NT2/D1 (cell line): ENCODE data around the gene CD109.
"Not testable (repeated sequence)": the region's sequence is repeated elsewhere in the genome, so short reads cannot be mapped to it uniquely, and the experiment has no call there.

Source experiments
- DNase-seq: peaks from one replicate; pipeline ENCODE4 v3.0.0-alpha.2; 2011; ENCODE audit warnings: low read depth, low spot score
- H3K27me3 ChIP-seq: 2 replicates; pipeline ENCODE4 v1.6.0; 2011; ENCODE audit warnings: mild to moderate bottlenecking; ENCODE audit not compliant: insufficient read length, insufficient read depth
- H3K36me3 ChIP-seq: 2 replicates; pipeline ENCODE4 v1.6.1; 2011; ENCODE audit warnings: mild to moderate bottlenecking, low read length, mixed read lengths; ENCODE audit not compliant: insufficient read depth, insufficient read length
- H3K4me1 ChIP-seq: 2 replicates; pipeline ENCODE4 v1.5.1; 2011; ENCODE audit not compliant: insufficient read depth, insufficient read length
- H3K4me3 ChIP-seq: 2 replicates; pipeline ENCODE4 v1.5.1; 2011; ENCODE audit warnings: low read depth; ENCODE audit not compliant: insufficient read length
- H3K9ac ChIP-seq: 2 replicates; pipeline ENCODE4 v1.6.0; 2011; ENCODE audit warnings: low read depth; ENCODE audit not compliant: insufficient read length
- H3K9me3 ChIP-seq: 2 replicates; pipeline ENCODE4 v1.5.1; 2011; ENCODE audit warnings: mild to moderate bottlenecking, low read length; ENCODE audit not compliant: insufficient read depth
- SUZ12 ChIP-seq: IDR thresholded peaks from 2 replicates; pipeline ENCODE4 v1.6.1; 2011; ENCODE audit not compliant: insufficient read length, insufficient read depth; ENCODE audit errors: extremely low read depth
- YY1 ChIP-seq: IDR thresholded peaks from 2 replicates; pipeline ENCODE4 v1.6.1; 2011; ENCODE audit not compliant: insufficient read length, insufficient read depth
- ZNF274 ChIP-seq: IDR thresholded peaks from 2 replicates; pipeline ENCODE4 v1.6.1; 2011; ENCODE audit warnings: mild to moderate bottlenecking, low read depth, low read length

CD109 gene

GRCh38 chr6:73811706-73812105, 115.7 kb downstream of the CD109 start:
- Histone ChIP-seq H3K9me3 (no peaks in the 10 kb centered on the region), H3K9ac (no peak overlapping the region), H3K4me1 (no peaks in the 10 kb centered on the region), H3K36me3 (no peaks in the 10 kb centered on the region), H3K27me3 (no peaks in the 10 kb centered on the region), H3K4me3 (no peak overlapping the region)
- TF ChIP-seq YY1 (no peak), ZNF274 (no peak), SUZ12 (no peak)
- DNase-seq = no peak

GRCh38 chr6:73817253-73817652, 121.2 kb downstream of the CD109 start:
- no peaks in the 10 kb centered on the region for H3K9me3 ChIP-seq
- no peak overlapping the region for H3K9ac ChIP-seq
- DNase-seq = no peak
- H3K36me3 ChIP-seq = no peaks in the 10 kb centered on the region
- H3K4me3 ChIP-seq = no peak overlapping the region
- no peaks in the 10 kb centered on the region for H3K4me1 ChIP-seq
- H3K27me3 ChIP-seq = no peaks in the 10 kb centered on the region
- TF ChIP-seq YY1 = no peak
- TF ChIP-seq ZNF274 = no peak
- TF ChIP-seq SUZ12 = no peak

- no peaks in the 10 kb centered on the region for H3K4me1 ChIP-seq
- H3K9ac ChIP-seq = no peak overlapping the region
- no peak for DNase-seq
- H3K27me3 ChIP-seq = no peaks in the 10 kb centered on the region
- H3K36me3 ChIP-seq = no peaks in the 10 kb centered on the region
- TF ChIP-seq ZNF274 = no peak
- TF ChIP-seq YY1 = no peak
- no peak for TF ChIP-seq SUZ12
- H3K4me3 ChIP-seq = no peak overlapping the region
- no peaks in the 10 kb centered on the region for H3K9me3 ChIP-seq
Observed at GRCh38 chr6:73823046-73823735, 127.2 kb downstream of the CD109 start.

GRCh38 chr6:73823832-73824231, 127.8 kb downstream of the CD109 start:
- no peaks in the 10 kb centered on the region for H3K4me1 ChIP-seq
- no peaks in the 10 kb centered on the region for H3K9me3 ChIP-seq
- no peak overlapping the region for H3K9ac ChIP-seq
- H3K4me3 ChIP-seq = no peak overlapping the region
- H3K36me3 ChIP-seq = no peaks in the 10 kb centered on the region
- no peak for DNase-seq
- H3K27me3 ChIP-seq = no peaks in the 10 kb centered on the region
- TF ChIP-seq SUZ12 (no peak), ZNF274 (no peak), YY1 (no peak)

GRCh38 chr6:73826571-73826970, 130.6 kb downstream of the CD109 start:
- Histone ChIP-seq H3K9ac (no peak overlapping the region), H3K4me1 (no peaks in the 10 kb centered on the region), H3K4me3 (no peak overlapping the region), H3K27me3 (no peaks in the 10 kb centered on the region), H3K36me3 (no peaks in the 10 kb centered on the region), H3K9me3 (no peaks in the 10 kb centered on the region)
- DNase-seq = no peak
- TF ChIP-seq YY1 = no peak
- TF ChIP-seq ZNF274 = no peak
- no peak for TF ChIP-seq SUZ12

- Histone ChIP-seq H3K36me3 (no peaks in the 10 kb centered on the region), H3K9ac (no peak overlapping the region), H3K4me1 (no peaks in the 10 kb centered on the region), H3K27me3 (no peaks in the 10 kb centered on the region), H3K4me3 (no peak overlapping the region), H3K9me3 (no peaks in the 10 kb centered on the region)
- TF ChIP-seq YY1 (no peak), SUZ12 (no peak), ZNF274 (no peak)
- DNase-seq = no peak
Observed at GRCh38 chr6:73830119-73830518, 134.1 kb downstream of the CD109 start.

GRCh38 chr6:73832313-73832712, 136.3 kb downstream of the CD109 start:
- TF ChIP-seq YY1 (no peak), ZNF274 (no peak), SUZ12 (no peak)
- H3K9me3 ChIP-seq = no peaks in the 10 kb centered on the region
- no peak overlapping the region for H3K9ac ChIP-seq
- no peaks in the 10 kb centered on the region for H3K27me3 ChIP-seq
- no peaks in the 10 kb centered on the region for H3K36me3 ChIP-seq
- H3K4me3 ChIP-seq = no peak overlapping the region
- no peak for DNase-seq
- no peaks in the 10 kb centered on the region for H3K4me1 ChIP-seq

- H3K4me3 ChIP-seq, H3K27me3 ChIP-seq, H3K9me3 ChIP-seq, H3K4me1 ChIP-seq, H3K36me3 ChIP-seq, H3K9ac ChIP-seq, DNase-seq: not testable (repeated sequence)
Observed at GRCh38 chr6:73844696-73845095, 148.7 kb downstream of the CD109 start.

- DNase-seq, H3K4me3 ChIP-seq, H3K9me3 ChIP-seq, H3K27me3 ChIP-seq, H3K36me3 ChIP-seq, H3K9ac ChIP-seq, H3K4me1 ChIP-seq: not testable (repeated sequence)
Observed at GRCh38 chr6:73851048-73851447, 155.0 kb downstream of the CD109 start.
